ENCODE data around the gene NOS1. TPM values are rescaled to one million over a fixed set of nuclear protein-coding genes. Genes with fewer than 3 reads are reported as not detected.

The NOS1 gene
- total and polyA plus RNA-seq, 2 of the 8 experiments (the other 6 are each of a cell fraction or from before 2014, with no cell fraction given): 1.5 to 2.0 TPM

DNA sequence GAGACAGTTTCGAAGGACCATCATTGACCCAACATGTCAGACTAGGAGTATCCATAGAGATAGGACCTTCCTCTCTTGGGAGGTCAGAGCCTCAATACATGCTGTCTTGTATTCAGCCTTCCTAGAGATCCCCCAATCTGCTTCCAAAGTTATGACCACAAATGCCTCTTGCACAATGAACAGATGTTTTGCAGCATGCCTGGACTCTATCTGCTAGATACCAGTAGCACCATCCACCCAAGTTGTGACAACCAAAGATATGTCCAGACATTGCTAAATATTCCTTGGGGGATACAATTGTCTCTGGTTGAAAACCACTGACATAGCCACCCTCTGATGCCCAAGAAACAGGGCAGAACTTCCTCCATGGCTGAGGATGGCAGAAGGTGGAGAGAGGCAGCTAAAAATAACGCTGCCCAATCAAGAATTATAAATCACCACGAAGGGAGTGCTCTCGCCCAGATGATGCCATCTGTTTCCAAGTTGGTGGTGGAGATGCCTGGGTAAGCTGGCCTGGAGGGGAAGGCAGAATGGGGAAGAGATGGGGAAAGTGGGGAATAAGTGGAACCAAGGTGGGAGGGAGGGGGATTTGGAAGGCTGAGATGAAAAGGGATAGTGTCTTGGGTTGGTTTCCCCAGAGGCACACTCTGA lies 42.9 kb upstream of the NOS1 start (continued):
- TF ChIP-seq SUZ12 (IDR thresholded peaks at IDR 0.05; ENCODE audit: low read length) (no peak), FOSL1 (IDR thresholded peaks at IDR 0.05; ENCODE audit: insufficient read depth, low read depth, low read length) (no peak), CHD1 (IDR thresholded peaks at IDR 0.05; ENCODE audit: low read depth, low read length) (no peak)

Measured in H1 (cell line).